Measurements from ENCODE around the gene NEK5.

GRCh38 chr13:52160506-52160905, 31.6 kb upstream of the NEK5 start:
- TF ChIP-seq ZNF335 (tag by site-specific recombination; conservative IDR thresholded peaks at IDR 0.05) (no peak), ZNF398 (tag by site-specific recombination; IDR thresholded peaks at IDR 0.05) (no peak), CTCF (tag by site-specific recombination; IDR thresholded peaks at IDR 0.05) (no peak), REST (tag by site-specific recombination; IDR thresholded peaks at IDR 0.05) (no peak), ZBTB17 (tag by site-specific recombination; IDR thresholded peaks at IDR 0.05) (no peak), ZNF19 (tag by site-specific recombination; IDR thresholded peaks at IDR 0.05; ENCODE audit: low read depth) (no peak), ZNF792 (tag by site-specific recombination; IDR thresholded peaks at IDR 0.05) (no peak), ZNF404 (tag by site-specific recombination; IDR thresholded peaks at IDR 0.05) (no peak), ZNF639 (tag by site-specific recombination; IDR thresholded peaks at IDR 0.05) (no peak), ZNF747 (tag by site-specific recombination; IDR thresholded peaks at IDR 0.05) (no peak), ZNF658 (tag by site-specific recombination; IDR thresholded peaks at IDR 0.05) (no peak), KLF10 (tag by site-specific recombination; IDR thresholded peaks at IDR 0.05) (no peak), ZNF146 (tag by site-specific recombination; IDR thresholded peaks at IDR 0.05) (no peak), ZNF785 (tag by site-specific recombination; IDR thresholded peaks at IDR 0.05) (no peak)
